SU-DHL-6 (cell line): ENCODE results near the gene NFIX.

Experiments
- H2AFZ ChIP-seq: fragments of 200-600 bp; sonication (generic); 2 replicates; pipeline ENCODE4 v1.6.1; 2014; ENCODE audit warnings: low read depth, mild to moderate bottlenecking, moderate library complexity, mixed read lengths, antibody characterized with exemption, low read length; ENCODE audit not compliant: severe bottlenecking
- H3F3A ChIP-seq: fragments of 200-600 bp; shearing (Covaris generic); 2 replicates; pipeline ENCODE4 v1.6.0; 2016; ENCODE audit warnings: antibody characterized with exemption, mild to moderate bottlenecking; ENCODE audit not compliant: insufficient read depth
- H3K27ac ChIP-seq: fragments of 200-600 bp; sonication (generic); 2 replicates; pipeline ENCODE4 v1.5.1; 2016; ENCODE audit warnings: low read depth, mild to moderate bottlenecking, low read length, moderate library complexity, mixed read lengths
- H3K27me3 ChIP-seq: fragments of 200-600 bp; sonication (generic), shearing (Covaris generic); 2 replicates; pipeline ENCODE4 v1.6.0; 2014; ENCODE audit warnings: mild to moderate bottlenecking, low read length
- H3K36me3 ChIP-seq: fragments of 200-600 bp; sonication (generic); 2 replicates; pipeline ENCODE4 v1.6.1; 2014; ENCODE audit warnings: mild to moderate bottlenecking, low read length, mixed read lengths
- H3K4me2 ChIP-seq: fragments of 300-600, 200-600 bp; shearing (Covaris generic), sonication (generic); 2 replicates; pipeline ENCODE4 v1.6.0; 2014; ENCODE audit warnings: low read length, low read depth, mild to moderate bottlenecking; ENCODE audit not compliant: poor library complexity, severe bottlenecking
- H3K4me3 ChIP-seq: fragments of 200-600 bp; sonication (generic); 2 replicates; pipeline ENCODE4 v1.5.1; 2014; ENCODE audit warnings: antibody characterized with exemption, low read length, mild to moderate bottlenecking, mixed read lengths; ENCODE audit not compliant: insufficient read depth, poor library complexity, severe bottlenecking
- H3K79me2 ChIP-seq: fragments of 200-600 bp; sonication (generic); 2 replicates; pipeline ENCODE4 v1.6.1; 2014; ENCODE audit warnings: mild to moderate bottlenecking, low read length, moderate library complexity; ENCODE audit not compliant: insufficient read depth
- H3K9ac ChIP-seq: fragments of 200-600 bp; sonication (generic); 2 replicates; pipeline ENCODE4 v1.7.0; 2014; ENCODE audit warnings: mild to moderate bottlenecking, low read length
- H3K9me2 ChIP-seq: fragments of 200-600 bp; sonication (generic); replicated peaks from 2 replicates; pipeline ENCODE4 v1.6.1; 2014; ENCODE audit warnings: low read length; ENCODE audit not compliant: insufficient read depth
- H3K9me3 ChIP-seq: fragments of 200-600 bp; sonication (generic); 2 replicates; pipeline ENCODE4 v1.6.1; 2014; ENCODE audit warnings: low read length, mixed read lengths; ENCODE audit not compliant: insufficient read depth
- H4K20me1 ChIP-seq: fragments of 200-600 bp; sonication (generic); 2 replicates; pipeline ENCODE4 v1.6.1; 2014; ENCODE audit warnings: low read depth, mild to moderate bottlenecking, antibody characterized with exemption, low read length, moderate library complexity, mixed read lengths
- CTCF ChIP-seq: fragments of 200-600 bp; sonication (generic); IDR thresholded peaks from one replicate; pipeline ENCODE4 v1.5.1; 2017; ENCODE audit warnings: antibody characterized with exemption, mild to moderate bottlenecking, low read length, moderate library complexity; ENCODE audit not compliant: insufficient read depth, poor library complexity, severe bottlenecking
- EZH2phosphoT487 ChIP-seq: fragments of 200-600 bp; sonication (generic), shearing (Covaris generic); conservative IDR thresholded peaks from 2 replicates; pipeline ENCODE4 v1.6.1; 2018; ENCODE audit warnings: mild to moderate bottlenecking, antibody characterized with exemption, low read length, moderate library complexity, mixed read lengths

NFIX gene

GRCh38 chr19:13052447-13053175, 57.3 kb downstream of the NFIX start:
- Histone ChIP-seq H3K27me3 (no peaks in the 10 kb centered on the region), H2AFZ (no peak overlapping the region), H3K79me2 (no peaks in the 10 kb centered on the region), H3F3A (no peaks in the 10 kb centered on the region), H3K9ac (no peak overlapping the region), H3K27ac (no peak overlapping the region), H3K9me2 (no peaks in the 10 kb centered on the region), H3K4me3 (no peak overlapping the region), H4K20me1 (no peaks in the 10 kb centered on the region), H3K4me2 (no peak overlapping the region), H3K9me3 (no peaks in the 10 kb centered on the region), H3K36me3 (no peaks in the 10 kb centered on the region)
- TF ChIP-seq CTCF (no peak), EZH2phosphoT487 (no peak)

DNA sequence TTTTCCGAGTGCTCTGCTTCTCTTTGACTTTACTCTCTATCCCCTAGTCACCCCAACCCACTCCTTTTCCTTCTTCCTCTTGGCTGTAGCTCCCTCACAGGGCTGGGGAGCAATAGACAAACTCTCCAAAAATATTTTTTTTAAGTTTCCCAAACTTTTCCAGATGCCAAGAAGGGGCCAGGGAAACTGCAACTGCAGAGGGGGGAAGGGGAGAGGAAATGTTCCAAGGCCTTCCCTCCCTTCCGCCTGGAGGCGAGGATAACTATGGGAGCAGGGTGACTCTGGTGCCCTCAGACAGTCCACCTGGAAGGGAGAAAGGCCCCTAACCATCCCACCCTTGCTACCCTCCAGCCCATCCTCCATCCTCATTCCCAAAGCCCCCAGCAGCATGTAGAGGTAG, 58.0 kb downstream of the NFIX start:
- H3K4me3 ChIP-seq, result no peak overlapping the region
- H3K9ac ChIP-seq, result no peak overlapping the region
- H3K27ac ChIP-seq, result no peak overlapping the region
- no peak overlapping the region for H2AFZ ChIP-seq
- no peaks in the 10 kb centered on the region for H4K20me1 ChIP-seq
- H3F3A ChIP-seq, result no peaks in the 10 kb centered on the region
- TF ChIP-seq EZH2phosphoT487, result no peak
- no peak for TF ChIP-seq CTCF
- no peaks in the 10 kb centered on the region for H3K27me3 ChIP-seq
- H3K36me3 ChIP-seq, result no peaks in the 10 kb centered on the region
- H3K9me2 ChIP-seq, result no peaks in the 10 kb centered on the region
- no peak overlapping the region for H3K4me2 ChIP-seq
- H3K79me2 ChIP-seq, result no peaks in the 10 kb centered on the region
- H3K9me3 ChIP-seq, result no peaks in the 10 kb centered on the region

DNA sequence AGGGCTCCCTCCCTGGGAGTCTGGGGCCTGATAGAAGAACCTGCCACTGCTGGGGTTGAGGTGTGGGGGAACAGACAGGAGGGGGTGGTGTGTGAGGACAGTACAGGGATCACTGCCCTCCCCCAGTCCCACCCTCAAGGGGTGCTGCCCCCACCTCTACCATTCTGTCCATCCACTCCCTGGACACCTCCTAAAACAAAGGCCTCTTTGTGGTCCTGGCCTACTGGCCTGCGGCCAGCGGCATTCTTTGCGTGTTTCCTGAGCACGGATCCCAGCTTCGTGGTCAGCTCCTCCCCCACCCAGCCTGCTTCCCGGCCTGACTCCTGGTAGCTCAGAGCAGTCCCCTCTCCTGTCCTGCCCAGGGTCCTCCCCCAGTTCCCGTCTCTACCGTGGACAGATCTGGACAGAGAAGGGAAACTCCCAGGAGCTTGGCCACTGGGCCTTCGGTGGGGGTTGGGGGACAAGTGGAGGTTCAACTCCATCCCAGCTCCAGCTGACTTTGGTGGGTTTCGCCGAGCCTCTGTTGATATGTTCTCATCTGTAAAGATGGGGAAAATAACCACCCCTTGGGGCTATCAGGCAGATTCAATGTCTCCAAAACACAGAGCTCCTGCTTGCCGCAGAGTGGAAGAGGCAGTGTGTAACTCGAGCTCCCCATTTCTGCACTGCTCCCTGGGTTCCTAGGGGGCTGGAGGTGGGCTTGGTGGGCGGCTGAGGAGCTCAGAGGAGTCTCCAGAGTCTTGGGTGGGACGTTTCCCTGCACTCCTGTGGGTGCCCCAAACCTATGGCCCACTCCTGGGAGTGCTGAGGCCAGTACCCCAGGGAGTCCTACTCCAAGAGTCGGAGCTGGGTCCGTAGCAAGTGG, 58.7 kb downstream of the NFIX start:
- Histone ChIP-seq H3K4me3 (no peak overlapping the region), H3F3A (no peaks in the 10 kb centered on the region), H4K20me1 (no peaks in the 10 kb centered on the region), H2AFZ (no peak overlapping the region), H3K27ac (no peak overlapping the region), H3K27me3 (no peaks in the 10 kb centered on the region), H3K9me2 (no peaks in the 10 kb centered on the region), H3K79me2 (no peaks in the 10 kb centered on the region), H3K36me3 (no peaks in the 10 kb centered on the region), H3K4me2 (no peak overlapping the region), H3K9ac (no peak overlapping the region), H3K9me3 (no peaks in the 10 kb centered on the region)
- TF ChIP-seq EZH2phosphoT487 (no peak), CTCF (no peak)
